Activated effector memory CD4-positive, alpha-beta T cell treated with anti-CD3 and anti-CD28 coated beads, Interleukin-2, amount 50 U/mL, for 16 hours (primary cell): ENCODE measurements around the gene KRT9.

Experiments
- DNase-seq: peaks from one replicate; pipeline ENCODE4 v3.0.0-alpha.2; 2020

The KRT9 gene

GRCh38 chr17:41523225-41523593, 48.6 kb downstream of the KRT9 start:
- no peak for DNase-seq

DNA sequence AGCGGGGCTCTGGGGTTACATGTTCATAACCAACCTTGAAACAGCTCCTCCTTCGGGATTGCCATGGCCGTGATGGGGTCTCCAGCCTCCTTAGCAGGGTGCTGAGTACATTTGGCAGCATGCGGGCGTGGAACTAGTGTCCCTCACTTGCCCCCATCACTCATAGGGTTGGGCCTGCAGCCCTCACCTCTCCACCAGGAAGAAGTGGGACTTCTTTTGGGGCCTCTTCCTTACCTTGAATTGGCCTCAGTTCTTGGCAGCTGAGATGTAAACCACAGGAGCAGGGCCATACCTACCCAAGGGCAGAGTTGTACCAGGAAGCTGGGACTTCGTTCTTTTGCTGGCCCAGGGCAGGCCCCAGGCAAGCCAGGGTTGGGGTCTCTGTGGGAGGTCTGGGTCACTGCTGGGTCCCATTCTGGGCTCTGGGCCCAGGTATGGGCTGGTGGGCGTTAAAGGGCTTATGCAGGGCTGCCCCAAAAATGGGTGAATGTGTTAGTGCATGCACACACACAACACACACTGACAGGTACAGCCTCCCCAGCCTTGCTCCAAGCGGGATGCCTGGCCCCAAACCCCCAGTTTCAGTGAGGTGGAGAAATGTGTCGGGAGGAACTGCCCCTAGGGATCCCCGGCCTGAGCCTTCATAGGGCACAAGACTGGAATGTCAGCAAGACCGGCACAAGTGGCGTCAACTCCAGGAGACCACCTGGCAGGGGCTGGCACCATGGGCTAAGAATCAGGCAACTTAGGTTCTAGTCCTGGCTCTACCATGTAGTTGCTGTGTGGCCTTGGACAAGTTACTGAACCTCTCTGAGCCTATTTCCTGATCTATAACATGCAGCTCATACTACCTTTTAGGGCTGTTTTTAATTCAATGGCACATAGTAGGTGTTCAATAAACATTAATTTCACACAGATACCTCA, 49.3 kb downstream of the KRT9 start:
- no peak for DNase-seq

- no peak for DNase-seq
Observed at GRCh38 chr17:41521574-41522261, 50.1 kb downstream of the KRT9 start.

DNA sequence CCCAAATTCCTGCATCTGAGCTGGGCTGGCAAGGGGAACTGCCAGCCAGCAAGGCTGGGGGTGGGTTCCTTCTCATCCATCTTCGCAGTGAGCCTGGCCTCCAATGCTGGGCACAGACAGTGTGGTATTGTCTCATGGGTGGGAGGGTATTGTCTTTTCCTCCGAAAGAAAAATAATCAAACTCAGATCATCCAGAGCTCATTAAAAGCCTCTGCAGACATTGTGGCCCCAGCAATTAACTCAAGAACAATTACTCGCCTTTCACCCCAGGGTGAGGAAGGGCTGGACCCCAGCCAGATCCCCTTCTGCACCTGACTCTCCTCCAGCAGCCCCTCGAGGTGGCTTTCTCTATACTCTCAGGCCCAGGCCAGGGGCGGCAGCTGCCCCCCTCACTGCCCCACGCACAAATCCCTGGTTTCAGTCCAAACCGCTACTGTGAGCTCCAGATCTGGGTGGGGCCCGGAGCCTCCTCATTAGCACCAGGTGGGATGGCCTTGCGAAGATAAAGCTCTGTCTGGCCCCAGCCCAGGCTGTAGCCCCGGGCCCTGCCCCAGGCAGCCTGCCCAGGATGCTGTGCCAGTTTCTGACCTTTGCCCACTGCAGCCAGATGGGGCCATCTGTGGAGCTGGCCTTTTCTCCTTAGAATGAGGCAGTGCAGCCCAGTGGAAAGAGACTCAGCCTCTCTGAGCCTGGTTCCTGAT, 50.9 kb downstream of the KRT9 start:
- no peak for DNase-seq

GRCh38 chr17:41519501-41520224, 52.2 kb downstream of the KRT9 start:
- DNase-seq, result no peak

- DNase-seq, result no peak
Observed at GRCh38 chr17:41518789-41519449, 52.9 kb downstream of the KRT9 start, which contains the start of gene KRT15. Gene KRT15 (minus strand): TSS chr17:41518890. CDS start chr17:41518827, 63 bp downstream.

DNA sequence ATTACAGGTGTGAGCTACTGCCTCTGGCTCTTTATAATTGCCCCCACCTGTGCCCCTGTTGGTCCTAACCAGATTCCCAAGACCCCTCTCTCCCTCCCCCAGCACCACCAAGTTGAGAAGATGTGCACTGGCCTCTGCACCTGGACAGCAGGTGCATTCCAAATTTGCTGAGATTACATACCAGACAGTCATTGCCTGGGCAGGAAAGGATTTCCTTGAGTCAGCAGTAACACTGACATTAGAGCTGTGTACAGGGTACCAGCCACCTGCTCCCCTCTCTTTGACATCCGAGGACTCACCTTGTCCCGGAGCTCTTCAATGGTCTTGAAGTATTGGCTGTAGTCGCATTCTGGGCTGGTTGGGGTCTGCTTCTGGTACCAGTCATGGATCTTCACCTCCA, 53.8 kb downstream of the KRT9 start:
- DNase-seq, result no peak

DNA sequence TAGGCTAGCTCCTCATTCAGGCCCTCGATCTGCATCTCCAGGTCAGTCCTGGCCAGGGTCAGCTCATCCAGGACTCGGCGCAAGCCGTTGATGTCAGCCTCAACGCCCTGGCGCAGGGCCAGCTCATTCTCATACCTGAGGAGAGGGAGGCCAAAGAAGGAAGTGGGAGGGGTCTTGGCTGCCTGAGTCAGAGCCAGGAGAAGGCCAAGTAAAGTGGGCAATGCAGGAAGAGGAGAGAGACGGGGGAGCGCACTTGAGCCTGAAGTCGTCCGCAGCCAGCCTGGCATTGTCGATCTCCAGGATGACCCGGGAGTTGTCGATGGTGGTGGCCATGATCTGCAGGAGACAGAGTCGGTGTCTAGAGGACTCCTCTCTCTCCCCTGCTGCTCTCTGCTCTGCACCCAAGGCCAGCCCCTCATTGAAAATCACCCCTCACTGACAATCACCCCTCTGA, 55.0 kb downstream of the KRT9 start:
- DNase-seq, result no peak

GRCh38 chr17:41516147-41516829, 55.6 kb downstream of the KRT9 start:
- DNase-seq, result no peak
